GM15510 (cell line): ENCODE data around the gene COL18A1.

Experiments used
- POLR2A ChIP-seq: IDR thresholded peaks from 3 replicates; pipeline ENCODE4 v1.6.1; 2011; ENCODE audit warnings: borderline replicate concordance; ENCODE audit not compliant: insufficient read length; ENCODE audit errors: extremely low read depth

COL18A1 gene

DNA sequence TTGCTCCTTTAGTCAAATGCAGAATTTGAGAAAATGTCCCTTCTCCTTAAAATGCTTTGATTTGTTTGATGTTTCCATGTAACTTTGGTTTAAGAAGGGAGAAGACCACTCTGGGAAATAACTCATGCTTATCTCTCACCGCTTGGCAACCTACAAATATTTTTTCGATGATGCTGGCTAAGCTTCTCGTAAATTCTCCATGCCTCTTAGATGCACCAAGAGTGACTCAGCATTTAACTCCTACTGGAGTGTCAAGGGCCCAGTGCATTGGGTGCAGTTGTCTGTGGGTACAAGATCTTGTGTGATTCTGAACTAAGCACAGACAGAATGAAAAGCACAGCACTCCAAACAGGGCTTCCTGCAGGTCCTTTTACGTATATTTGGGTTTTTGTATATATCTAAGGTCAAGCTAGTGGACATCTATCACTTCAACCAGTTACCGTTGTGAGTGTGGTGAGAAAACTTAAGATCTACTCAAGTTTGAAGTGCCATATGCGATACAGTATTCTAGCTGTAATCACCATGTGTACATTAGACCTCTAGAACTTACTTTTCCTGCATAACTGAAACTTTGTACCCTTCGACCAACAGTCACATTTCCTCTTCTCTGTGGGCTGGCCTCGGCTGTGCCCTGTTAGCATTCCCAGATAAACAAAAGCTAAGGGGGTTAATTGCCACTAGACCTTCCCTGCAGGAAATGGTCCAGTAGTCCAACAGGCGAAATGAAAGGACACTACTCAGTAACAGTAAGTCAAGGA lies 55.8 kb downstream of the COL18A1 start:
- no peak for TF ChIP-seq POLR2A

GRCh38 chr21:45461369-45461750 lies 56.4 kb downstream of the COL18A1 start:
- TF ChIP-seq POLR2A = no peak

DNA sequence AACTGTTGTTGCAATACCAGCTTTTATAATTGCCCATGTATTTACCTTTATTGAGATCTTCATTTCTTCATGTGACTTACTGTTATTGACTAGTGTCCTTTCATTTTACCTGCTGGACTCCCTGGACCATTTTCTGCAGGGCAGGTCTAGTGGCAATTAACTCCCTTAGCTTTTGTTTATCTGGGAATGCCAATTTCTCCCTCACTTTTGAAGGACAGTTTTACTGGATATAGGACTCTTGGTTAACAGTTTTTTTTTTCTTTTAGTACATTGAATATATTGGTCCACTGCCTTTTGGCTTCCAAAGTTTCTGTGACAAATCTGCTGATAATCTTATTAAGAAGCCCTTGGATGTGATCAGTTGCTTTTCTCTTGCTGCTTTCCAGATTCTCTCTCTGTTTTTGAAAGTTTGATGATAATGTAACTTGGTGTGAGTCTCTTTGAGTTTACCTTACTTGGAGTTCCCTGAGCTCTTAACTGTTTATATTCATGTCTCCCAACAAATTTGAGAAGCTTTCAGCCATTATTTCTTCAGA lies 56.9 kb downstream of the COL18A1 start:
- TF ChIP-seq POLR2A = no peak

DNA sequence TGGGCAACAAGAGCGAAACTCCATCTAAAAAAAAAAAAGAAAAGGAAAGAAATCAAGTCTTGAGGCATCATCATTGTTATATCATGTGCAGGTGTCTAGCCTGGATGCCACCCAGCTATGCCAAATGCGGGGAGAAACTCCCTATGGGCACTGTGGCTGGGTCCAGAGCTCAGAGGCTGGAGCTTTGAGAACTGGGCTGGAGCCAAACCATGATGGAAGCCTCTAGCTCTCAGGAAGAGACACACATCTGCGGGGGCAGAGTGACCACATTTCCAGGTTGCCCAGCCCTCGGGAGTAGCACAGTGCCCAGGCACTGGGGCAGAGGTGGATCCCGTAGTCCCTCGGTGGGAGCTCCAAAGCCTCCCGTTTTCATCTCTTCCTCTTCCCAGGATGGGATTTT lies 58.9 kb downstream of the COL18A1 start:
- TF ChIP-seq POLR2A = no peak

DNA sequence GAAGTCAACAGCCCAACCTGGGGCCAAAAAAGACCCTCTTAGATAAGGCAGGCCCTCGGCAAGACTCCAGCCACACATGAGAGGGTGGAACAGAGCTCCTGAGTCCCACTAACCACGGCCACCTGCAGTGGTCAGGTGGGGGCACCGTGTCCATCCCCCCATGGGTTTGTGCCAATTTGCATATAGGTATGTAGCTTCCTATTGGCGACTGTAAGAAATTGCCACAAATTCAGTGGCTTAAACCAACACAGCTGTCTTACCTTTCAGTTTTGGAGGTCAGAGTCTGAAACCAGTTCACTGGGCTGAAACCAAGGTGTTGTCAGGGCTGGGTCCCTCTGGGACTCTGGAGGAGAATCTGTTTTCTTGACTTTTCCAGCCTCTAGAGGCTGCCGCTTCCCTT lies 59.3 kb downstream of the COL18A1 start:
- TF ChIP-seq POLR2A = no peak

DNA sequence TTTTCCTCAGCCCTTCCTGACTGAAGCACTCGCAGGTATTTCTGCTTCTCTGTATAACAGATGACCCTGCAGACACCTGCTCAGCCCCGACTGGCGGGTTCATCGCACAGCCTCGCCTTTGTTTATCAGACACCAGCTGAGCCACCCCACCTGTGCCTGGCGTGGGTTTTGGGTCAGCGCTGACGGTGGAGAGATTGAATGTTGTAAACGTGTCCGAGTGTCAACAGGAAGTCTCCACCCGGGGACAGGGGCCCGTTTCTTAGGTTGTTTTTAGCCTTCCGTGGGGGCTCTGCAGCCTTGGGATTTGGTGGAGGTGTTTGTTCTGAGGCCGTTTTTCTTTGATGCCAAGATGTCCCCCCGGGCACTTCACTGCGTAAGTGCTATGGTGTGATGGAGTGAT lies 60.1 kb downstream of the COL18A1 start:
- no peak for TF ChIP-seq POLR2A

DNA sequence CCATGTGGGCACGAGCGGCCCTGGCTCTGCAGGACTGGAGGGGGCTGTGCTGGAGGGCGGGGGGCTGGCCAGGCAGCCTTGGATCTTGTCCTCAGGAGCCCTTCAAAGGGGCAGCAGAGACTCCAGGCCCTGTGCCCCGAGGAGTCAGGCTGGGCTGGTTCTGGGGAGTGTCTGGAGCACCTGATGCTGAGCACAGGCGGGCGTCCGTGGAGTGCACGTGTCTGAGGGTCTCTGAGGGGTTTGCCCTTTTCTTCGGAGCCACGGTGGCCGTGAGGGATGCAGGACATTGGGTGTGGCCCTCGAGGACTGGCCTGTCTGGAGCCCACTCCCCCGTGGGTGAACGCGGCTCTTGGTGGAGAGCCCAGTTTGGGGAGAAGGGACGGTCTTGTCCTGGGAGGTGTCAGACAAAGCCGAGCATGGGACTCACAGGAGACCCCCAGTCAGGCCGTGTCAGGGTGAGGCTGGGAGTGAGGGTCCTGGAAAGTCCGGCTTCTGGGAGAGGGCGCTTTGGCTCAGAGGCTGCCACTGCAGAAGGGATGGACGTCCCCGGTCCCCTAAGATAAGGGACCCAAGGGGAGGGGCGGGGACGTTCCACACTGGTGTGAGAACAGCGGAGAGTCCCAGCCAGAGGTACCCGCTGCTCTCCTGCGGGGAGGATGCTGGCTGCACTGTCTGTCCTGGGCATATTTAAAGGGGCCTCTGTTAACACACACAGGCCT lies 60.8 kb downstream of the COL18A1 start:
- no peak for TF ChIP-seq POLR2A

DNA sequence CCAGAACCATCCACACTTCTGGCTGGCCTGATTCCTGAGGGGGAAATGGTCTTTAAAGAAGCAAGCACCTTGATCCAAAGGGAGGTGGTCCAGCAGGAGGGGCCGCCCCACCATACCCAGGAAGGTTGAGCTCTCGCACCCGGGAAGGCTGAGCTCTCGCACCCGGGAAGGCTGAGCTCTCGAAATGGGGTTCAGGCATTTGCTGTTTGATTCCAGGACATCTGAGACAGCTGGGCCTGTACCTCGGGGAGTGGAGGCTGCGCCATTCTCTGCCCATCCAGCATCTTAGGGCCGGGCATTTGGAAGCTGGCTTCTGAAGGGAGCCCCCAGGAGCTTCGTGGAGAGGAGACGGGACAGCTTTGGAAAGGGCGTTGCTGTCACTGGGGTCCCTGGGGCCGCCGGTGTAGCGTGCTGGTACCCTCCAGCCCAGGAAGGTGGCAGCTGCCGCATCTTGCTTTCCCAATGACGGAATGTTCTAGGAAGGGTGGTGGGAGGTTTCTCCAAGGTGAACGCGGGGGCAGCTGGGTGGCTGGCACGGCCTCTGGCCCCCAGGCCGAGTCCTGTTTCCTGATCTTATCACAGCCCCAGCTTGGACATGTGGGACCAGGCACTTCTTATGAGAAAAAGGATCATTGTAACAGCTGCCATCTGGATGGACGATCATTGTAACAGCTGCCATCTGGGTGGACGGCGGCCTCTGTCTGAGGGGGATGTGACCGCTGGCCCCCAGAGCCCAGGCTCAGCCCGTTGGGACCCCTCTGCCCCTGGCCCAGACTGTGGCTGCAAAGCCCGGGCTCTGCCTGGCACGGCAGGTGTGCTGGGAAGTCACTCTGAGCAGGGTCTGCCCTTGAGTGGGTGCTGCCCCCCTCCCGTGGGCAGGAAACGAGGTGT lies 61.6 kb downstream of the COL18A1 start:
- no peak for TF ChIP-seq POLR2A

DNA sequence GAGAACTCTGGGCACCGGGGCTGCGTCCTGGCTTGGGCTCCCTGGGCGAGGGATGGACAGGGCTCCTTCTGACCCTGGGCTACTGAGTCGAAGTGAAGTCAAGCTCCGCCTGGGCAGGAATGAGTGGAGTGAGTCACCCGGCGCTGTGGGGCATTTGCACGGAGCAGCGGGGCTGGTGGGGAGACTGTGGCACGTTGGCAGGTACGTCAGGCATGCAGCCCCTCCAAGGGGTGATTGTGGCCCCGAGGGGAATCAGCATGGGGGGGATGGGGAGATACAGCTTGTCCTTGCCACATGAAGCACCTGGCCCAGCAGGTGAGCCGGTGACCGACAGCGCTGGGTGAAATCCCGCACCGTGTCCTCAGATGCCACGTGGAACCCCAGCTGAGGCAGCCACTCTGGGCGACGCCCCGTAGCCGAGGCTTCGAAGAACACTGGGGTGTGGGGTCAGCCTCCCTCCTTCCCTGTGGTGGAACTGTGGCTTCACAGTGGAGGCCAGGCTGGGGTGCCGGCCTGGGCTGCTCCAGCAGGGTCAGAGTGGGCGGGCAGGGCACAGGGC lies 62.3 kb downstream of the COL18A1 start:
- TF ChIP-seq POLR2A = no peak

DNA sequence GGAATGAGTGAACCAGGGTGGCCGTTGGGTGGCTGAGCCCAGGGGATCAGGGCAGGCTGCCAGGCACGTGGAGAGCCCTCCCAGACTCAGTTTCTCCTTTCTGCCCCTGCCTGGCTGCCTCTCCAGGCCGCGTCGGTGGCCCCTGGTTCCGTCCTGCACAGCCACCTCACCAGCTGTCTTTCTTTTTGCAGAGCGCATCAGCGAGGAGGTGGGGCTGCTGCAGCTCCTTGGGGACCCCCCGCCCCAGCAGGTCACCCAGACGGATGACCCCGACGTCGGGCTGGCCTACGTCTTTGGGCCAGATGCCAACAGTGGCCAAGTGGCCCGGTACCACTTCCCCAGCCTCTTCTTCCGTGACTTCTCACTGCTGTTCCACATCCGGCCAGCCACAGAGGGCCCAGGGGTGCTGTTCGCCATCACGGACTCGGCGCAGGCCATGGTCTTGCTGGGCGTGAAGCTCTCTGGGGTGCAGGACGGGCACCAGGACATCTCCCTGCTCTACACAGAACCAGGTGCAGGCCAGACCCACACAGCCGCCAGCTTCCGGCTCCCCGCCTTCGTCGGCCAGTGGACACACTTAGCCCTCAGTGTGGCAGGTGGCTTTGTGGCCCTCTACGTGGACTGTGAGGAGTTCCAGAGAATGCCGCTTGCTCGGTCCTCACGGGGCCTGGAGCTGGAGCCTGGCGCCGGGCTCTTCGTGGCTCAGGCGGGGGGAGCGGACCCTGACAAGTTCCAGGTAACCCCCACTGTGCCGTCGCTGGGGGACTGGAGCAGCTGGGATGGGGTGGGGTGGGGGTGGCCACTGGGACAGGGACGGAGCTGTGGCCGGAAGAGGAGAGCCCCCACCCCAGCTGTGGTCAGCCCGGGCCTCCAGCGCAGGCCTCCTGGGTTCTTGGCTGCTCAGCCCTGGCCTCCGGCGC lies 63.3 kb downstream of the COL18A1 start:
- no peak for TF ChIP-seq POLR2A

DNA sequence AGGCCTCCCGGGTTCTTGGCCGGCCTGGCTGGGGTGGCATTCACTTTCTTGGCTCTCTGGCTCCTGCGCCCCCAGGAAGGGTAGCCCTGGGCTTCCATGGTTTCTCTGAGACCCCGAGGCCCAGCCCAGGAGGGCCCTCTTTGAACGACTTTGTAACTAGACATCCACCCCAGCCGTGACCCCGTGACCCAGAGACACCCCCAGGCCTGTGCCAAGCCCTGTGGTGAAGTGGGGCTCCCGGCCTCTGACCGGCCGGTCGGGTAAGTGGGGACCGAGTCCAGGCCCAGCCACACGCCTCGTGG lies 64.0 kb downstream of the COL18A1 start:
- no peak for TF ChIP-seq POLR2A

GRCh38 chr21:45469273-45470086 lies 64.5 kb downstream of the COL18A1 start:
- no peak for TF ChIP-seq POLR2A

DNA sequence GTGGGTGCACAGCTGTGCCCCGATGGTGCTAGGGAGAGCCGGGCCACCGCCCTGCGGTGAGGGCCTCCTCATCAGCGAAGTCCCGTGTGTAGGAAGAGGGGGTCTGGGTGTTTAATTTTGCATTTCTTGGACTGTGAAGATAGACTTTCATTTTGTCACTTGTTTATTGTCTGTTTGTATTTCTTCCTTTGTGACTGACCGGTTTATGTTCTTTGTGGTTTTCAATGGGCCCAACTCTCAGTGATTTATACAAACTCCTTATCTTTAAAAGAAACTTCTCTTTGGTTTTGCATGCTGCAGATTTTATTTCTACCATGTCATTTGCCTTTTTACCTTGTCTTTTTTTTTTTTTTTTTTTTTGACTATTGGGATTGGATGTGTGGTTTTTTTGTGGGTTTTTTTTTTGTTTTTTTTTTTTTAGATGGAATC lies 65.1 kb downstream of the COL18A1 start:
- no peak for TF ChIP-seq POLR2A

DNA sequence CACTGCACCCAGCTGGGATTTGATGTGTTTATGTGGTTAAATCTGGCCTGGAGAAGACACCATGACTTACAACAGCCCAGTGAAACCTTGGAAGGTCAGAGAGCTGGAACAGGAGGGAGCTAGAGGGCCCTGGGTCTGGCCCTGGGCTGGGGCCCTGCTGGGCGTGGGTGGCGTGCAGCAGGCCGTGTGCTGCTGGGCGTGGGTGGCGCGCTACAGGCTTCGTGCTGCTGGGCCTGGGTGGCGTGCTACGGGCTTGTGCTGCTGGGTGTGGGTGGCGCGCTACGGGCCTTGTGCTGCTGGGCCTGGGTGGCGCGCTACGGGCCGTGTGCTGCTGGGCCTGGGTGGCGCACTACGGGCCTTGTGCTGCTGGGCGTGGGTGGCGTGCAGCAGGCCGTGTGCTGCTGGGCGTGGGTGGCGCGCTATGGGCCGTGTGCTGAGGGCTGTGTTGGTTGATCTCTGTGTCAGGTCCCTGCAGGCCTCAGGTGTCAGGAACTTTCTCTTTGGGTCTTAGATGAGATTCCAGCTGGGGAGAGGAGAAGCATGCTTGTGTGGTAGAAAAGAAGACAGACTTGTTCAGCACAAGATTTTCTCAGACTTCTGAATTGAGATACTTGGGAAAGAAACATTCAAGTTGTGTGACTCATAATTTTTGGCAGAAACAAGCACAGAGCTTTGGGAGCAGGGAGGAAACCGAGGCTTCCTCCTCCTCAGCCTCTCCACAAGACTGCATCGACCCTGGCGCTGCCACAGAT lies 66.0 kb downstream of the COL18A1 start:
- TF ChIP-seq POLR2A = no peak
